ENCODE results near the gene GARIN3.

GRCh38 chr5:157214415-157214814 lies 48.4 kb upstream of the GARIN3 start:
- TF ChIP-seq YY1 (IDR thresholded peaks at IDR 0.05; ENCODE audit: insufficient read depth, insufficient read length) (no peak), ZNF274 (IDR thresholded peaks at IDR 0.05; ENCODE audit: low read depth, low read length) (no peak), SUZ12 (IDR thresholded peaks at IDR 0.05; ENCODE audit: extremely low read depth, insufficient read depth, insufficient read length) (no peak)
